ENCODE results near the gene KCNJ10. TPM values are rescaled to one million over a fixed set of nuclear protein-coding genes. Genes with fewer than 3 reads are reported as not detected.

KCNJ10 gene
- total and polyA plus RNA-seq, 8 donors: 0.27 to 0.72 (median 0.56) TPM; not detected in 1

GRCh38 chr1:160109686-160110085 is 39.7 kb upstream of the KCNJ10 start:
- no peak for DNase-seq
- ATAC-seq: no peak
- intact Hi-C loops (cut with DNase I): loop anchor here in 1 of 2 donors (10.0 kb wide), 1 partner anchor 85 kb away; the partner anchor contains the start of gene CASQ1
- Histone ChIP-seq H3K27me3 (peaks cover 0 to 8% of the 10 kb centered on the region in 2 donors), H3K9me3 (no peaks in the 10 kb centered on the region), H3K27ac (no peak overlapping the region), H3K4me1 (no peaks in the 10 kb centered on the region), H3K4me3 (no peak overlapping the region), H3K36me3 (no peaks in the 10 kb centered on the region)
- no peak for TF ChIP-seq CTCF (IDR thresholded peaks at IDR 0.05)

- ATAC-seq: peak; percentile 62
- H3K4me1 ChIP-seq: no peaks in the 10 kb centered on the region
- peak in 1 of 2 donors; percentile 37 for TF ChIP-seq CTCF (IDR thresholded peaks at IDR 0.05)
- H3K27ac ChIP-seq: no peak overlapping the region
- H3K36me3 ChIP-seq: no peaks in the 10 kb centered on the region
- peaks cover 0 to 8% of the 10 kb centered on the region in 2 donors for H3K27me3 ChIP-seq
- intact Hi-C loops (cut with DNase I): loop anchor here in 1 of 2 donors (10.0 kb wide), 1 partner anchor 86 kb away; the partner anchor contains the start of gene CASQ1
- H3K4me3 ChIP-seq: no peak overlapping the region
- no peaks in the 10 kb centered on the region for H3K9me3 ChIP-seq
- no peak for DNase-seq
These were observed 39.1 kb upstream of the KCNJ10 start for GRCh38 chr1:160108888-160109662.

GRCh38 chr1:160107512-160107911 is 37.6 kb upstream of the KCNJ10 start:
- Histone ChIP-seq H3K27me3 (peaks cover 0 to 8% of the 10 kb centered on the region in 2 donors), H3K9me3 (no peaks in the 10 kb centered on the region), H3K4me3 (no peak overlapping the region), H3K27ac (no peak overlapping the region), H3K36me3 (no peaks in the 10 kb centered on the region), H3K4me1 (no peaks in the 10 kb centered on the region)
- DNase-seq (no peak), ATAC-seq (no peak)
- intact Hi-C loops (cut with DNase I): loop anchor here in 1 of 2 donors (10.0 kb wide), 1 partner anchor 87 kb away; the partner anchor contains the start of gene CASQ1
- no peak for TF ChIP-seq CTCF (IDR thresholded peaks at IDR 0.05)

- no peak for ATAC-seq
- intact Hi-C loops (cut with DNase I): loop anchor here in 1 of 2 donors (10.0 kb wide), 1 partner anchor 90 kb away; the partner anchor contains the start of gene CASQ1
- Histone ChIP-seq H3K27ac (no peak overlapping the region), H3K27me3 (peaks cover 0 to 8% of the 10 kb centered on the region in 2 donors), H3K36me3 (no peaks in the 10 kb centered on the region), H3K4me1 (peaks cover 0 to 12% of the 10 kb centered on the region in 2 donors), H3K4me3 (no peak overlapping the region), H3K9me3 (no peaks in the 10 kb centered on the region)
- TF ChIP-seq CTCF (IDR thresholded peaks at IDR 0.05): no peak
- no peak for DNase-seq
These were observed 35.2 kb upstream of the KCNJ10 start for GRCh38 chr1:160105155-160105554.

GRCh38 chr1:160104486-160104885 is 34.5 kb upstream of the KCNJ10 start:
- Histone ChIP-seq H3K27ac (no peak overlapping the region), H3K4me1 (peaks cover 0 to 12% of the 10 kb centered on the region in 2 donors), H3K27me3 (peaks cover 0 to 3% of the 10 kb centered on the region in 2 donors), H3K36me3 (no peaks in the 10 kb centered on the region), H3K9me3 (no peaks in the 10 kb centered on the region), H3K4me3 (no peak overlapping the region)
- no peak for DNase-seq
- intact Hi-C loops (cut with DNase I): loop anchor here in 1 of 2 donors (5.0 to 10.0 kb wide), 2 partner anchors 90 to 188 kb away; partner anchors contain the start of gene CASQ1
- TF ChIP-seq CTCF (IDR thresholded peaks at IDR 0.05): no peak
- no peak for ATAC-seq
